Measurements from ENCODE around the gene CNTNAP2.

CNTNAP2 gene

DNA sequence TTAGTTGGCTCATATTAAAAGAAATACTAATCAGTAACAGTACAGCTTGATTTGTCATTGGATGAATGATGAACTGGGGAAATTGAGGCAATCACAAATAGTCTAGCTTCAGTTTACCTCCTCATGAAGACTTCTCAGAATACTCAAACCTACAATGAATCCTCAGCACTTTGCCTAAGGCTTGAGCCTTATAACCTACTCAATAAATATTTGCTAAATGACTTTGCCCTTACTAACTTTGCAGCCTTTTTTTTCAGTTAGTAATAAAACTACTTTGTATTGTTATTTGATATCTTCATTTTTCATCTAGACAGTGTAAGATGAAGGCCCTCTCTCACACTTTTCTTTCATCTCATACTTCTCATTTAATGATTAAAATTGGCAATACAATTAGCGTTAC is 1311.5 kb downstream of the CNTNAP2 start:
- DNase-seq, result no peak

DNA sequence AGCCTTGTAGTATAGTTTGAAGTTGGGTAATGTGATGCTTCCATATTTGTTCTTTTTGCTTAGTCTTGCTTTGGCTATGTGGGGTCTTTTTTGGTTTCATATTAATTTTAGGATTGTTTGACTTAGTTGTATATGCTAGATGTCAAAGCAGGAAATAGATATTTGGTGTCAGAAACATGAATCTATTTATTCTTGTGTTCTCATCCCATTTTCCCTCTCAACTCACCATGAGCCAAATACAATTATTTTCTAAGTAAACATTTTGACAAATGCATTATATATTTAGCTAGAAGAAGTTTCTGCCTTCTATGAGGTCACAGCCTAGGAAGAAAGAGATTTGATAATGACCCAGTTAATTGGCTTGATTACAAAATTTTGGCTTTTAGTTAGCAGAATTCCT is 1313.4 kb downstream of the CNTNAP2 start:
- no peak for DNase-seq

DNA sequence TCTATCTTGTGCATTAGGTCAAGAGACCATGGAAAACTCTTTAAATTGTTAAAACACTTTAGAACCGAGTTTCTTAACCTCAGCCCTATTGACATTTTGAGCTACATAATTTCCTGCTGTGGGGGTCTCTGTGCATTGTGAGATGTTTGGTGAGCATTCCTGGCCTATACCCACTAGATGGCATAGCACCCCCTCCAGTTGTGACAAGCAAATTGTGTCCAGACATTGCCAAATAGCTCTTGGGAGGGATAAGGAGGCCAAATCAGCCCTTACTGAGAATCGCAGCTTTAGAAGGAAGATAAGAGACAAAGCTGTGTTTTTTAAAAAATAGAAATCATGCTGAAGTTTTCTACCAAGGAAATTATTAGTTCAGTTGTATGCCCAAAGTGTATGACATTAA is 1315.5 kb downstream of the CNTNAP2 start:
- DNase-seq, result no peak

DNA sequence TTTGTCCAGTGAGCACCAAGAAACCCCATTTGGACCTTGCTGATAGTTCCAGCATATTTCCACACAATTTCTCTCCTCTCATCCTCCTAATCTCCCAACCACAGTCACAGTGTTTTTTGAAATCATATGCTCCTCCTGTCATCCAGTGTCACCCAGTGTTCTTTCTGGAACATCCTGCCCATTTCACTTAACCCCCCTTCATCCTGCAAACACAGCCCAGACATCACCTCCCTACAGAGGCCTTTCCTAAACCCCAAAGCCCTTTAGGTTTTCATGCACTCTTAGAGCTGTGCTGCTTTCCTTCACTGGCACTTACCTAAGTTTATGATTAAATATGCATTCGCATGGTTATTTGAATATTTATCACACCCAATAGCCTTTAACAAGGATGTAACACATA is 1316.0 kb downstream of the CNTNAP2 start:
- DNase-seq, result no peak

DNA sequence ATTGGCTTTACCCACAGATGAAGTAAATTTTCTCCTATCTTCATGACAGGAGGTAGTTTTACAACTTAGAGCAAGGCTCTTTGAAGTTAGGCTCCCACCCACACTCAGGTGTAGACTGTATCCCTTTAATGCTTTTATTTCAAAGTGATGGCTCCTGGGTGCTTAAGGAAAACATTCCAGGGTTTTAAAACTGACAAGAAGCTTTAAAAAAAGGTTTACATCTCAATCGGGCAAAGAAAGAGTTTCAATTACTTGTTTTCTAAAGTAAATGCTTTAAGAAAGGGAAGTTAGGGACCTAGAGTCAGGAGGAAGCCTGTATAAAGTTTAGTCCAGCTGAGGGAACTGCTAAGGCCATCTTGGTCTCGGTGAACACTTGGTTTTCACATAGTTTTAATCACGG is 1320.1 kb downstream of the CNTNAP2 start:
- DNase-seq, result no peak

DNA sequence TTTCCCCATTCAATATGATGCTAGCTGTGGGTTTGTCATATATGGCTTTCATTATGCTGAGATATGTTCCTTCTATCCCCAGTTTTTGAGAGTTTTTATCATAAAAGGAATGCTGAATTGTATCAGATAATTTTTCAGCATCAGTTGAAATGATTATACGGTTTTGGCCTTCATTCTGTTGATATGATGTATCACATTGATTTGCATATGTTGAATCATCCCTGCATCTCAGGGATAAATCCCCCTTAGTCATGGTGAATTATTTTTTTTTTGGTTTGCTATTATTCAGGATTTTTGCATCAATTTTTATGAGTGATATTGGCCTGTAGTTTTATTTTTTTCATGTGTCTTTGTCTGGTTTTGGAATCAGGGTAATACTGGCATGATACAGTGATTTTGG is 1321.6 kb downstream of the CNTNAP2 start:
- no peak for DNase-seq

DNA sequence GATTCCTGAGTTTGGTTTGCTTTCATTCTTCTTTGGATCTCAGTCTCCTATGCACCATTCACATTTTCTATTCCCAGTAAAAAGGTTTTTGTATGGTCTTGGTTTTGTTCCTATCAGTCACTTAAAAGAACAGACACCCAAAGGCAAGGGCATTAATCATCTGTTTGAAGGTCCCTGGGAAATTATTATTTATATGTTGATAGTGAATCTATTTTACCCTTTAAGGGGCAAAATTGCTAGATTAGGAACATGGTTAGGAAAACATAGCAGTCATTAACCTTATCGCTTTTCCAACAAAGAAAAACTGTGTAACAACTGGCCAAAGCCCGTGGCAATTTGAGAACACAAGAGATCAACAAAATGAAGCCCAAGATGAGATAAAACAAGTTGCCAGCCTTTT is 1327.3 kb downstream of the CNTNAP2 start:
- DNase-seq, result no peak

DNA sequence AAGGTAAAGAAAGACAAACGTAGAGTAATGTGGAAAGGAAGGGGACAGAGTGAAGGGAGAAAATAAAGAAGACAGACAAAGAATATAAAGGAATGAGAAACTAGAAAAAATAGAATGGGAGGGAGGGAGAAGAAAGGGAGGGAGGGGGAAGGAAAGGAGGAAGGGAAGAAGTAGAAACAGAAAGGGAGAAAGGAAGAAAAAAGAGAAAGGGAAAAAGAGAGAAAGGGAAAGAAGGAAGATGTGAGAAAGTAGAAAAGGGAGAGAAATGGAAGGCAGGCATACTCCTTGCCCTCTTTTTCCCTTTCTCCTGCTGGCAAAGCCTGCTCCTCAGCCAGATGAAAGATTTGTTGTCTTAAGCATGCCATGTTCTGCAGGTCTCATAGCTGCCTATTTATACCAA is 1336.2 kb downstream of the CNTNAP2 start:
- DNase-seq, result no peak

DNA sequence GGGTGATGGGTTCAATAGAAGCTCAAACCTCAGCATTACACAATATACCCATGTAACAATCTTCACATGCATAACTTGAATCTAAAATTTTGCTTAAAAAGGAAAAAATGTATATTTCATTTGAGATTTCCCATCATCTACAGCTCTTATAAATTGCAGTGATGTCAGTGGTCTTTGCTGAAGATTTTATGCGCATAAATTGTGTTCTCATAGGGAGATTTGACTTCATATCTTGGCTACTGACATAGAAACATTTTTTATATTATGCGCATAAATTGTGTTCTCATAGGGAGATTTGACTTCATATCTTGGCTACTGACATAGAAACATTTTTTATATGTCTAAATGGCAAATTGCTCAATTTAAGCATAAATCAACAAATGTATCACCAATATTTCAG is 1348.6 kb downstream of the CNTNAP2 start:
- DNase-seq, result no peak

DNA sequence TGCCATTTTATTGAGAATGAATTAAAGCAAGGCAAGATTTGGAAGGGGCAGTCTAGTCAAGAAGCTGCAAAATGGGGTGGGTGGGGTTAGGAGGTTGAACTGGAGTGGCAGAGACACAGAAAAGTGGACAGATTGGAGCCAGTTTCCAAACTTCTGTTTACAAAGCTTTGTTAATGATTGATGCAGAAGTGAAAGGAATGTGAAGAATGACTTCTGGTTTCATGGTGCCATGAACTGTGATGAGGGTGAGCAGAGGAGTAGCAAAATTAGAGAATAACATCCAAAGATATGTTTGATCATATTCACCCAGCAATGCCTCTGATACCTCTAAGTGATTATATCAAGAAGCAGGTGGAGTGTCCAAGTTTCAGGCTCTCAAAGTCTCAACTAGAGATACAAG is 1356.0 kb downstream of the CNTNAP2 start:
- DNase-seq, result no peak

DNA sequence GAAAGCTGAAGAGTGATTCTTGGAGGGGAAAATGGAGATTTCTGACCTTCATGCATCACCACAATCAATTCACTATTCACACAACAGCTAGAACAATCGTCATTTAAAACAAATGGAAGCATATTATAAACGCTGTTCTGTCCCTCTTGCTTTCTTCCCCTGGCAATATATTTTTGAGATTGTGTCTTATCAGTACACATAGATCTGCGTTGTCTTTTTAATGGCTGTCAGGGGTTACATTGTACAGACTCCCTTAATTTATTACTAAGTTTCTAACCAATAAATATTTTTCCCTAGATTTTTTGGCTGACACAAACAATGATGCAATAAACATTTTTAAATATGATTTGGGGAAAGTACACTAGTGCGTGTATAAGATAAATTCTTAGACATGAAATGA is 1358.3 kb downstream of the CNTNAP2 start:
- DNase-seq, result no peak

DNA sequence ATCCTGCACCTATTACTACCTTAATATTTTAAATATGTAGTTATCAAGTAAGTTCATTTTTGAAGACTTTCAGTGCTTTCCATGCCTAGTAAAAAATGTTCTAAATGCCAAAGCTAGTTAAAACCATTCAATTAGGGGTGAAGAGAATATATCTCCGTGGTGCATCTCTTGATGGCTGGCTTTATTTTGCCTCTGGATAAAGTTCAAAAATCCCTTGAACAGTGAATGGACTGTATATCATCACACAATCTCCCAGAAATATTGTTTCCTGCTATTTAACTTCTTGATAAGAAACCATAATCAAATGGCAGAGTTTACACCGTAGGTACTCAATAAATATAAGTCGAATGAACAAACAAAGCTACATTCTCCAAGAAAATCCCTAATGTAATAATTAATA is 1360.9 kb downstream of the CNTNAP2 start:
- DNase-seq, result no peak

DNA sequence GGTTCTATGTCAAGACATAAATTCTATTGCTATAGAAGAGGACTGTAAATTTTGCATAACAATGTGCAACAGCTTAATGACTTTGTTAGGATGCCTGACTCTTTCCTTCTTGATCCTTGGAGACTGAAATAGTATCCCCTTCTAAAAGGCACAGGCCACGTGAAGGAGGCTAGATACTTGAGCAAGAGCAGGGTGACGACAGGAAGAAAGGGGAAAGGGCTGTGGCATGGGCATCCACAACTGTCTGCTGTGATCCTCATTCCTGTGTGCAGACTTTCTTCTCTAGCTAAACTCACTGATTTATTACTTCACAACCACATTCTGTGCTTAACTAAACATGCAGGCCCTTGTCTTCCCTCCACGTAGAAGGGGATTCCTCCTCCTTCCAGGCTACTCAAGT is 1362.2 kb downstream of the CNTNAP2 start:
- DNase-seq, result no peak

DNA sequence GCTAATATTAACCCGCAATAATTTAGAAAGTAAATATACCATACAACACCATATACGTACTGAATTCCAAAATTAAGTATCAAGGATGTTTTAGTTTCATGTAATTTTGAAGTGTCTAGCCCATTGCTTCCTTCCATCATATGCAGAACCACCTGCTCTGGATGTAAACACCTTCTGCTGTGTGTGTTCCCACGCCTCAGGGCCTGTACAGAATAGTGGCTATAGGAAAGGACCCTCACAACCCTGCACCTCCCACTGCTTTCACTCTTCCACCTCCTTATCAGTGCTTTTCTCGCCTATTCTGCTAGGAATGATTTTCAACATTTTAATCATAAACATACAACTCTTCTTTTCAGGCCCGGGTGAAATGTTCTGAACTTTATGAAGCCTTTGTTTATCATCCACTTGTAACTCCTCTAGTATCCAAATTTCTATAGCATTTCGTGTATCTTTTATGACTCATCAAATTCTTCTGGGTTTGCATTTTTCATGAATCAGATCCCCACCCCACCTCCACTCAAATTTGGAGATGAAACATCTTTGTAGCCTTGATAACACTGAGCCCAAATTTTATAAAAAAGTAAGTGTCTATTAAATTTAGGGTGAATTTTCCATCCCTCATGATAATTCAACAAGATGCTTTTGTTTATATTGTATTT is 1367.2 kb downstream of the CNTNAP2 start:
- no peak for DNase-seq

DNA sequence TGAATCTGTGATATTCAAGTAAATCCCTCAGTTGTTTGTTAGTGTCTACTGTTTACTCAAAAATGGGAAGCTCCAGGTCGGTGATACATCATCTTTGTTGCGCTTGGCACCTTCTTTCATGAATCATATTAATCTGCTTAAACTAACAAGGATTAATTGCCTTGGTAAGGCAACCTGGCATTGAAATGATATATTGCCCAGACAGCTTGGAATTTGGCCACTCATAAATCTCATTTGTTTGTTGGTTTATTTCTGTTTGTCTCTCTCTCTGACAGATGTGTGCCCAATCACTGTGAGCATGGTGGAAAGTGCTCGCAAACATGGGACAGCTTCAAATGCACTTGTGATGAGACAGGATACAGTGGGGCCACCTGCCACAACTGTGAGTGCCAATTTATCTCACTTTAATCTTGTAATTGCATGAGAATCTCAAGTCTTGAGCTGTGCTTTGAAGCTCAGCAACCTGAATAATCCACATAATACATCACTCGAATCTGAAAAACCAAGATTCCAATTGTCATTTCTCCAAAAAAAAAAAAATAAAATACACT is 1369.1 kb downstream of the CNTNAP2 start:
- DNase-seq, result no peak

DNA sequence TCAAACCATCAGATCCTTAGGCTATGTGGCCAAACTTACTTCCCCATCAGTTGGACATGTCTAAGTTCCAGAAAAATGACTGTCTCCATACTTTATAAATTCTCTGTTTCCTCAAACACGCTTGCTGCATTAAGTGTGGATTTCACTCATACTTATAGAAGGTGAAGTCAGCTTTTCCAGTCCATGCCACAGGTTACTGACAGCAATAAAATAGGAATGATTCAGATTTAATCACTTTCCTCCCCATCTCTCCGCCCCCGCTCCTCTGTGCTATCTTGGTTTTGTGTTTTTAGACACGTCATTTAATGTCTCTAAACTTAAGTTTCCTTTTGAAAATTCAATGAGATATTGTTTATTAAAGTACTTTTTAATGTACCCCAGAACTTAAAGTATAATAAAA is 1376.0 kb downstream of the CNTNAP2 start:
- DNase-seq, result no peak

DNA sequence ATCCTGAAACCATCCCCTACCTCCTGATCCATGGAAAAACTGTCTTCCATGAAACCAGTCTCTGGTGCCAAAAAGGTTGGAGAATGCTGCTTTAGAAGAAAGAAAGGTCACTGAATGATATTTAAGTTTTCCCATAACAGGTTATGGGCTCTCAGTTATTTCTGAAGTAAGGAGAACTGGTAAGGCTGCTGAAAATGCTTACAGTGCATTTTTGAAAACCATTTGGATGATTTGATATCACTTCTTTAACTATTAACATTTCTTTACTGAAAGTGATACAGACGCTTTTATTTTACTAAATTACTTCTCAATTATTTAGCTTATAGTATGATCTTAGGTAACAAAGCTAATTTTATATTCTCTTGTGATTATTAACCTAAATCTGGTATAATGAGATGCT is 1379.6 kb downstream of the CNTNAP2 start:
- no peak for DNase-seq

DNA sequence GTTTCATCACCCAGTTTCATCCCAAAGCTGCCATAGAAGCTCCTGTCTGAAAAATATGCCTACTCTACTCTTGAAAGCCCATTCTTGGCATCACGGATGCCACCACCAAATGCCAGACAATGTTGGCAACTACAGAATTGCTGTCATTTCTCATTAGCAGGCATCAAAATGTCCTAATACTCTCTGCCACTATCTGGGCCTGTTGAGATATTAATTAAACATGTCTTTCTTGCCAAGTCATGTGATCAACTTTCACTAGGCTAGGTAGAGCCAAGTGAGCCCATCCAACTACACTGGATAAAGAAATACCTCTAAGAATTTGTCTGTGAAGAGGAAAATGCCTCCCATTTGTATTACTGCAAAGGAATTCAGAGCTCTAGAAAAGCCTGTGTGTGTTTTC is 1380.6 kb downstream of the CNTNAP2 start:
- DNase-seq, result no peak

DNA sequence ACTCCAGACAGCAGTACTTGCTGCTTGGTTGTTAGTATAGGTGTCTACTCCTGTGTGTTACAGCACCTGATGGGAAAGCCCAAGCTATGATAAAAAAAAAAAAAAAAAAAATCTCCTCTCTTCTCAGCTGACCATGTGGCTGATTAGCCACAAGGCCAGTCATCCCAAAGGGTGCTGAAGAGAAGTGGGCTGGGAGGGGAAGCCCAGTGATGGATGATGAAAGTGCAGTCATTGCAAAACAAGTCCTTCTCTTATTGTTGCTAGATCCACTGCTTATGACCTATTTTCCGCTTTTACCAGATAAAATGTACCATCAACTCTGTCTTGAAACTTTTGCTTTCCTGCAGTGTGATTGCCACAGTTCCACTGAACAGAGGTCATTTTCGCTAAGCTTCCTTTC is 1381.5 kb downstream of the CNTNAP2 start:
- no peak for DNase-seq

DNA sequence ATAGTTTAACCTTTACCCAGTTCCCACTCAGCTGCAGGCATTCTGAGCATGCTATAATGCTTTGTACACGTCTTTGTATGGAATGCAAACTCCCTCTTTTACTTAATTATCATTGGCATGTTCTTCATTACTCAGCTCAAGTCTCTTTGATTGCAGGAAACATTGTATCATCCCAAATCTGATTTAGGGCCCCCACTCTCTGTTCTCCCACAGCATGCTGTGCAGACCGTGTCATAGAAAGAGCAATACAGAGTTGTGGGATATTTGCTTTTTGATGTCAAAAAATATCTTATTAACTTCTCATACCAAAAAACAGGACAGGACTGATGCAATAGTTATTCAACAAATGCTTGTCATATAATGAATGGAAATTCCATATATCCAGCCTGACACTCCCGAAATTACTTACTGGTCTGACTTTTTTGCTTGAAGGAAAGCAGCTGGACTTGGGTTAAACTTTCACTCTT is 1392.5 kb downstream of the CNTNAP2 start:
- no peak for DNase-seq

DNA sequence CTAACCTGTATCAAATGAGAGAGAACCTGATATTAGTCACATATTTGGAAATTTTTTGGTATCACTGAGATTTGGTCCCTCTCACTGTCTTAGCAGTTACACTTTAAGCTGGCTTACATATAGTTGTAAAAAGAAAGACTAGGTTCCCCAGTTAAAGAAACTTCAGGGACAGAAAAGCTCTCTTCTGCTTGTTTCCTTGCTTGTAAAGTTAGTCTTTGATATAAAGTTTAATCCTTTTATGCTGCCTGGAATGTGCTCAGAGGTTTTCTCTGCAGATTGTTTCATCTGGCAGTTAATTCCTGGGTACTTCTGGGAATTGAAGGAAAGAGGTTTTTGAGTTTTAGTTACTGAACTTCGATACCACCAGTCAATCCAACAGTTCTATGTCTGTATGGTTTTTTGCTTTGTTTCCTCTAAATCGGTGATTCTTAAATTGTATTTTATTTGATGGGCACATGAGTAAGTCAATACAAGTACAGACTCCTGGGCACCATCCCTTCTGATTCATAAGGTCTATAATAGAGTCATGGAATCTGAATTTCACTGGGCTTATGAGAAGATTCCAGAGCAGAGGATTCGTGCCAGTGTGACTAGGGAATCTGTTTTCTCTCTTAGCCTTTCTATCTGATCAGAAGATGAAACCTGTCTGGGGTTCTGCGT is 1393.1 kb downstream of the CNTNAP2 start:
- DNase-seq, result no peak

DNA sequence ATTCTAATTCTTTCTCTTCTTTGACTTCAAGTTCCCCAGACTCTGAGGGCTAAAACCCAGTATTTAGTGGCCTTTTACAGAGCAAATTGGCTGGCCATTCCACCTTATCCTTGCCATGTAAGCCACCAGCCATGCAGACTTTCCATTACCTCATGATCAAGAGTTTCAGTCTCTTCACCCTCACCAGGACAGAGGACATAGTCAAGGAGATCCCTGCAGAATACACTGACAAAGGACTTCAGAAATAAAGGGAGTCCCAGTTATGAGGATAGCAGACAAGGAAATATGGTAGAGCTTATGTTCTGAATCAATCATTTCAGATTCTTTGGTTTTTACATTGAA is 1393.6 kb downstream of the CNTNAP2 start:
- no peak for DNase-seq

DNA sequence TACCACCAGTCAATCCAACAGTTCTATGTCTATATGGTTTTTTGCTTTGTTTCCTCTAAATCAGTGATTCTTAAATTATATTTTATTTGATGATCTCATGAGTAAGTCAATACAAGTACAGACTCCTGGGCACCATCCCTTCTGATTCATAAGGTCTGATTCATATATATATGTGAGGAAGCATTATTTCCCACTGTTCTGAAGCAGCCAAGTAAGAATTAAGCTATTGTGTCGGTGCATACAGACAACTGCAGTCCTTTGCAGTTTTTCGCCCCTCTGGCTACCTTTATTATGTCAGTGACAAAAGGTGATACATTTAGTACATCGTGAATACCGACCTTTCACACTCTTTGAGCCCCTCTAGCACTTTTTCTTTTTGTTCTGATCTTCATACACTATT is 1394.3 kb downstream of the CNTNAP2 start:
- no peak for DNase-seq

DNA sequence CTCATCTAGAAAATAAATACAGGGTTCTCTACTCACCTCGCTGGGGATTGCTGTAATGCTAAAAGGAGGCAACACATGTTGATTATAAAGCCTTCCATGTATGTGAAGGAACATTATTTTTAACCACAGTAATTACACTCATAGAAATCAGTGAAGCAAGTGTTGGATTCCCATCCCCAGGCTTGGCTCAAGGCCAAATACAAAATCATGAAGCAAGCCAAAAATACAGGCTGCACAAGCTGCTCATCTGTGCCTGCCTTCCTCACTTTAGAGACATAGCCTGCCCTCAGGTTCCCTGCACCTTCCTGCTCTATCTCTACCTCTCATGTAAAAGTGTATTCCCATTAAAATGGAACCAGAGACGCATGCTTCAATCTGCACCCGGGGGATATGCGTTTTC is 1396.8 kb downstream of the CNTNAP2 start:
- no peak for DNase-seq

DNA sequence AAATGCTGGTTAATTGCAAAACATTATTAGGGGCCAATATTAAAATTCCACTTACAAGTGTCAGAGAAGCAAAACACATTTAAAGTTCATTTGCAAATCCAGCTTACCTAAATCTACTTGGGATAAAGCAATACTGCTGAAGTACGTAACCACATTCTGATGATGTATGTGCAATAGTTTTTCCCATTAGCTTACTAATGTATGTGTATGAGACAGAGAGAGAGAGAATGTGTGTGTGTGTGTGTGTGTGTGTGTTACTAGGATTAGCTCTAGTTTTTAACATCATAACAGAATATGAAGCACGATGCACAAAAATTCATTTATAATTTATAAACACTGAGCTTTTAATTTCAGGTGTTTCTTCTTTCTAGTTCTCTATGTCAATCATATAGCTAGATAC is 1399.8 kb downstream of the CNTNAP2 start:
- DNase-seq, result no peak
